ENCODE results near the gene PTGIS. TPM values are rescaled to one million over a fixed set of nuclear protein-coding genes. Genes with fewer than 3 reads are reported as not detected.

The PTGIS gene
- total RNA-seq, 1 experiment from 2014 or later = 20.0 TPM

DNA sequence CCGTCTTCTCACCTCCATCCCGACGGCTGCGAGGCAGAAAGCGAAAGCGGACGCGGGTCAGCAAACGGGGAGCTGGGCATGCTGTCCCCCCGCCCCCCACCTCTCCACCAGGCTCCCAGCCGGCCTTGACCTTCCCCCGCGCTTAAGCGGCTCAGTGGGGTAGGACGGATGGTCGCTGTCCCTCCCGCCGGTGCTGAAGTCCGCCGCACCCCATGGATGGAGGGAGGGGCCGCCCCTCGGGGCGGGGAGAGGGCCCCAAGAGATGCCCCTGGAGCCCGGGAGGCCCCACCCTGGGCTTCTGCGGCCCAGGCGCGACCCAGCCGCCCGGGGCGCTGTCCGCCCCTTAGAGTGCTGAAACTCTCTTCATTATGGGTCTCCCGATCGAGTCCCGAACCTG is 85.3 kb downstream of the PTGIS start, which contains the start of gene KCNB1:
Gene KCNB1 (minus strand): TSS at position 48 of the 397 bp plus-strand sequence. CDS start 188 bp downstream, outside the sequence.
- Mint-ChIP-seq H3K4me3 (peak within 1 kb of the TSS; percentile 54 to 78), H3K27ac (no peak within 1 kb of the TSS), H3K9me3 (no peaks in the 10 kb centered on the region; a peak in 1 of 5 replicates), H3K36me3 (ENCODE audit: insufficient read depth in 1 of 3, low read depth in 3 of 3) (peaks cover 0 to 5% (median 2%) of the 10 kb centered on the region in 3 experiments; a peak in 3 of 7 replicates), H3K27me3 (ENCODE audit: low read depth) (peaks cover 56% of the 10 kb centered on the region), H3K4me1 (peaks cover 2 to 10% of the 10 kb centered on the region in 2 experiments; a peak in 2 of 4 replicates)
- no peak within 1 kb of the TSS for H4K5ac ChIP-seq (ENCODE audit: insufficient read length, low read depth, low read length)
- H3K18ac ChIP-seq (ENCODE audit: insufficient read length, low read depth, low read length) = no peak within 1 kb of the TSS
- no peak within 1 kb of the TSS for H2AFZ ChIP-seq (ENCODE audit: low read length)
- H2AK5ac ChIP-seq (ENCODE audit: insufficient read length, low read length) = no peak within 1 kb of the TSS
- H2BK12ac ChIP-seq (ENCODE audit: insufficient read length, low read depth, low read length) = no peak within 1 kb of the TSS
- H4K8ac ChIP-seq (replicated peaks; ENCODE audit: insufficient read length, low read depth, low read length) = no peak within 1 kb of the TSS
- no peak within 1 kb of the TSS for H4K91ac ChIP-seq (ENCODE audit: insufficient read length, low read depth, low read length)
- TF ChIP-seq, protein P1, sequence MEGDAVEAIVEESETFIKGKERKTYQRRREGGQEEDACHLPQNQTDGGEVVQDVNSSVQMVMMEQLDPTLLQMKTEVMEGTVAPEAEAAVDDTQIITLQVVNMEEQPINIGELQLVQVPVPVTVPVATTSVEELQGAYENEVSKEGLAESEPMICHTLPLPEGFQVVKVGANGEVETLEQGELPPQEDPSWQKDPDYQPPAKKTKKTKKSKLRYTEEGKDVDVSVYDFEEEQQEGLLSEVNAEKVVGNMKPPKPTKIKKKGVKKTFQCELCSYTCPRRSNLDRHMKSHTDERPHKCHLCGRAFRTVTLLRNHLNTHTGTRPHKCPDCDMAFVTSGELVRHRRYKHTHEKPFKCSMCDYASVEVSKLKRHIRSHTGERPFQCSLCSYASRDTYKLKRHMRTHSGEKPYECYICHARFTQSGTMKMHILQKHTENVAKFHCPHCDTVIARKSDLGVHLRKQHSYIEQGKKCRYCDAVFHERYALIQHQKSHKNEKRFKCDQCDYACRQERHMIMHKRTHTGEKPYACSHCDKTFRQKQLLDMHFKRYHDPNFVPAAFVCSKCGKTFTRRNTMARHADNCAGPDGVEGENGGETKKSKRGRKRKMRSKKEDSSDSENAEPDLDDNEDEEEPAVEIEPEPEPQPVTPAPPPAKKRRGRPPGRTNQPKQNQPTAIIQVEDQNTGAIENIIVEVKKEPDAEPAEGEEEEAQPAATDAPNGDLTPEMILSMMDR (conservative IDR thresholded peaks at IDR 0.05) = no peak
- no peaks in the 10 kb centered on the region for H3K4me1 ChIP-seq (ENCODE audit: insufficient read depth, low read length)
- H2BK120ac ChIP-seq (ENCODE audit: low read depth, low read length, poor library complexity, severe bottlenecking) = no peak within 1 kb of the TSS
- no peaks in the 10 kb centered on the region for H3K9me3 ChIP-seq (ENCODE audit: control insufficient read depth, low read depth, low read length)
- H3K27ac ChIP-seq (ENCODE audit: insufficient read length, low read depth, low read length) = no peak within 1 kb of the TSS
- H2BK15ac ChIP-seq (ENCODE audit: low read depth, low read length) = no peak within 1 kb of the TSS
- H3K9ac ChIP-seq (ENCODE audit: extremely low read depth, insufficient read length, low read length) = no peak within 1 kb of the TSS
- H3K4ac ChIP-seq (ENCODE audit: low read depth, low read length) = no peak within 1 kb of the TSS
- H3K23ac ChIP-seq (ENCODE audit: insufficient read length, low read depth, low read length) = no peak within 1 kb of the TSS
- H3K23me2 ChIP-seq (ENCODE audit: insufficient read length, low read depth, low read length, poor library complexity, severe bottlenecking) = peaks cover 14% of the 10 kb centered on the region
- WGBS (ENCODE audit: extremely low coverage, insufficient read length, low lambda C conversion rate) = no CpG with 5 or more reads among the region's 34 CpGs
- no peak within 1 kb of the TSS for H3K14ac ChIP-seq (ENCODE audit: insufficient read depth, low read length)
- peak; percentile 93 for DNase-seq
- no peak within 1 kb of the TSS for H2BK5ac ChIP-seq (ENCODE audit: insufficient read length, low read length)
- no peaks in the 10 kb centered on the region for H3K79me2 ChIP-seq (ENCODE audit: insufficient read depth, low read length)
- H4K20me1 ChIP-seq (ENCODE audit: control insufficient read depth, insufficient read depth, insufficient read length) = no peaks in the 10 kb centered on the region
- H3K4me2 ChIP-seq (ENCODE audit: insufficient read depth, insufficient read length, low read length) = peak within 1 kb of the TSS; percentile 69
- H3K79me1 ChIP-seq (ENCODE audit: insufficient read depth, low read depth, low read length, poor library complexity, severe bottlenecking) = no peaks in the 10 kb centered on the region
- no peak within 1 kb of the TSS for H2BK20ac ChIP-seq (ENCODE audit: low read depth, low read length, poor library complexity, severe bottlenecking)
- H3T11ph ChIP-seq (ENCODE audit: low read length) = no peak within 1 kb of the TSS
- no peaks in the 10 kb centered on the region; the same call in 1 of the 2 replicates for H3K27me3 ChIP-seq (ENCODE audit: insufficient read depth, low read length)
- no peak within 1 kb of the TSS for H3K56ac ChIP-seq (ENCODE audit: insufficient read length, low read depth, low read length)

All from H9 (cell line).